DMS 273 treated with DMSO at 0.1 percent for 48 hours (cell line): ENCODE measurements around the gene ATP6V1G1.

Experiments
- DNase-seq: peaks from one replicate; lab custom pipeline; 2025; lab: John Stamatoyannopoulos, UW

ATP6V1G1 gene

DNA sequence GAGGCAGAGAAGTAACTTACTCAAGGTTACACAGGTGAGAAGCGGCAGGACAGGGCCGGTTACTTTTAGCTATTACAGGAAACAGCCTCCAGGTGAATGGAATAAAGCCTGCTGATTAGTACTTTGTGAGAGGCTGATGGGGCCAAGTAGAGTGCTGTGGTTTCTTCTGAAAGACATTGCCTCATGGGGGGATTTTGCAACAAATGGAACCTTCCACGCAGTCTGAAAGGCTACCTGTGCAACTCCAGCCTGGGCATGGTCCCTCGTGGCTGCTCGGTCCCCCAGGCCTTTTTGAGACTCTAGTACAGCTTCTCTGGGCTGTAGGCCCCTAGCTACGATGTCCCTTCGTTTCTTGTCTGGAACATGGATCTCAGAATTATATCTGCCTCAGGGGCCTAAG, 25.5 kb downstream of the ATP6V1G1 start:
- DNase-seq: no peak

DNA sequence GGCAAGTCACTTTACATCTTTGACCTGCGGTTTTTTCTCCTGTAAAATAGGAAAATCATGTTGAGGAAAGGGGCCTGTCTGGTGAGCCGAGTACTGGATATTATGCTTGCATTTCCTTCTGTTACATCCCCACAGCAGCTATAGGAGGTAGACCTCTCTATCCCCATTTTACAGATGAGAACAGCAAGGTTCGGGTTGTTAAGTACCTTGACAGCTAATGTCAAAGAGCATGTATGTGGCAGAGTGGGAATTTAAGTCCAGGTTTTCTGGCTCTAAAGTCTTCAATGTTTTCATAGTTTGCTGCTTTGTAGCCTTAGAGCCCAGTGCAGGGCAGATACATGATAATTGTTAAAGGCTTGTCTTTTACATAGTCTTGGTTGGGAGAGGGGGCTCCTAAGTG, 26.4 kb downstream of the ATP6V1G1 start:
- no peak for DNase-seq

DNA sequence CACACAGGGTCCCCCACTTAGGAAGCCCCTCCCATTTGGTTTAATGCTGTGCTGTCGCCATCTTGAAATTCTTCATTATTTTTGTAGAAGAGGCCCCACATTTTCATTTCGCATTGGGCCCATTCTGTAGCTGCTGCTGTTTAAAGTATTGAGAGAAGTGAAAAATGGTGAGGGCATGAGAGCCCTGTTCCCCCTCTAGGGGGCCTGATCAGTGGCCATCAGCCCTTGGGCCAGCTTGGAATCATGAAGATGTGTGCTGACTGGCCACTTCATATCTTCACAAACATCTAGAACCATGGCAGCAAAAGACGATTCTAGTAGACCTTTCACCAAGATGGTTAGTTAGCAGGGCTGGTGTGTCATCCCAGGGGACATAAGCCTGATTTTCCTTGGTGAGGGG, 26.8 kb downstream of the ATP6V1G1 start:
- DNase-seq: no peak

DNA sequence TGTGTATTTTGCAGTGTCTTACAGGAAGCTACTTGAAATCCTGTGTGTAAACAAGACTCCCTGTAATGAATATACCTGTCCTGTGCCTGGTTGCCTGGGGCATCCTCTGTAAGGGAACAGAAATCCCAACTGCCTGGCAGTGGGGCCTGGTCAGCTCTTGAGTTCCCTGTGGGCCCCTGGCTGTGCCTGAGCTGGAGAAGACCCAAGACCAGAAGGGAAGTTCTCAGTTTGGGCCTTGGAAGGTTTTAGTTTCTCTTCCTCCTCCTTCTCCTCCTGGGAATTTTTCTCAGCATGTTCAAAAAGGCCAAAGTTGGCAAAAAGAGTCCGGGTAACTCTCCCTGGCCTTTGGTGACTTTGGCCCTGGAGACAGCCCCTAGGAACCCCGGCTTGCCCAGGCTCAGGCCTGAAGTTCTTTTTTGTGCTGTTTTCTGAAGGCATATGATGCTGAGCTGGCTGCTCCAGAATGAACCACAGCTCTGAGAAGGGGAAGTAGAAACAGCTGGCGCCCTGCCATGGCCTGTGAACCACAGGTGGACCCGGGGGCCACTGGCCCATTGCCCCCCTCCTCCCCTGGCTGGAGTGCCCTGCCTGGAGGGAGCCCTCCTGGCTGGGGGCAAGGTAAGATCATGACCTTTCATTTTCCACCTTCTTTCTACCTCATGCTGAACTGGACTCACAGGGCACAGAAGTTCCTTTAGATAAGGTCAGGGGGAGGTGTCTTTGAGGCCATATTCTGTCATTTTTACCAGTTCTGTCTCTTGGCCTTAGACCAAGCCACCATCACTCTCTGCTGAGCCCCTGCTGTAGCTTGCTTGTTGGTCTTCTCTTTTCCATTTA, 29.3 kb downstream of the ATP6V1G1 start:
- DNase-seq: no peak

DNA sequence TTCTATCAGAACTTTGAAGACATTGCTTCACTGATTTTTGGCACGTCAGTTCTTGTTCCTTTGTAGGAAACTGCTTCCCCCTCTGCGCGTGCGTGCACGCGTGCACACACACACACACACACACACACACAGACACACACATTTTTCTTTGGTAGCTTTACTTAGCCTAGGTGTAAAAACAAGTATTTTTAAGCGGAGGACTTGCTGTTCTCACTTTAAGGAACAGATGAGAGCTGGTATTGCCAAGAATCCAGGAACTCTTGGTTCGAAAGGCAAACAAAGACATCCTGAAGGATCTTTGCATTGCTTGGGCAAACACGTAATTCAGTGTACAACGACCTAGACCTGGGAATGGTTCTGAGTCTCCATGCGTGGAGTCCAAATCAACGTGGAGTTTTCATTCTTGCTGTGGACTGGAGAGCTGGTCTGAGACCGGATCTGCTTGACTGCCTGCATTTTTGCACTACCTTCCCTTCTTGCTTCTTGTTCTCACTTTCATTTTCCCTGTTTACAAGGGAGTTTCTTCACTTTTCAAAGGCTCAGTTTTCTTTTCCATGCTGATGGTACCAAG, 31.7 kb downstream of the ATP6V1G1 start:
- DNase-seq: no peak

DNA sequence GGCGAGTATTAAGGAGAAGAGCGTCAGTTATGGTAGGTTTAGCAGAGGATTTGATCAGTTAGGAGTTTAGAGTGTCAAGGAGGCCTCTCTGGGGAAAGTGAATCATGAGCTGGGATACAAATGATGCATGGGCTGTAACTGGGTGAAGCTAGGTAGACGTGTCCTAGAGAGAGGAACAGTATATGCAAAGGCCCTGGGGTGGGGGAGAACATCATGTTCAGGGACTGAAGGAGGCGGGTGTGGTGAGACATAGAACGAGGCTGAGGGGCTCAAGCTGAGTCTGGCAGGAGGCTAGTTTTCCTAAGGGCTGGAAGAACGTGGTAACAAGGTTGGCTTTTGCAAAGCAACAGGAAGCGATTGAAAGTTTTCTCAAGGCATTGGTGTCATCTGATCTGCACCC, 34.0 kb downstream of the ATP6V1G1 start:
- no peak for DNase-seq

DNA sequence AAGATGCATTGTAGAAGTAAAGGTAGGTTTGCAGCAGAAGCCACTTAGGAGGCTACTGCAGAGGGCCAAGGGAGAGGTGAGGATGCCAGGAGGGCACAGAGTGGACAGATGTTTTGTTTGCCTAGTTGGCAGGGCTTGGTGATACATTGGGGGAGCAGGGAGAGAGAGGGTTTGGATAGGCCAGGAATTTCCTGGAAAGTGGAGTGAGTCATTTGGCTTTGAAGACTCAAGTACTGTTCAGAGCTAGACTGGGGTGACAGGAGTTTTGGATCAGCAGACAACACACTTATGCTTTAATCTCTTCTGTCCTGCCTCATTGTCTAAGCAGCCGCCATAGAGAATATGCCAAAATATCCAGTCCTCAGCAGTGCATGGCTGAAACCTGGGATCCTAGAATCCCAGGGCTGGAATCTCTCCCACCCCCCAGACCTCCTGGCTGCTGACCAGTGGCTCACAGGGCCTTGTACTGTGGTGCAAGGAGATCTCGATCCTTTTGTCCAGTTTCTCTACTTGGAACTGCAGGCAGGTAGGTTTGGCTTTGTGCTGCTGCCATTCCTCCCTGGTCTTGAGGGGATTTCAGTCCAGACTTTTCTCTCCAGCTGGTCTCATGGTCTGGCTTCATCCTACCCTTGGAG, 34.5 kb downstream of the ATP6V1G1 start:
- DNase-seq: no peak

DNA sequence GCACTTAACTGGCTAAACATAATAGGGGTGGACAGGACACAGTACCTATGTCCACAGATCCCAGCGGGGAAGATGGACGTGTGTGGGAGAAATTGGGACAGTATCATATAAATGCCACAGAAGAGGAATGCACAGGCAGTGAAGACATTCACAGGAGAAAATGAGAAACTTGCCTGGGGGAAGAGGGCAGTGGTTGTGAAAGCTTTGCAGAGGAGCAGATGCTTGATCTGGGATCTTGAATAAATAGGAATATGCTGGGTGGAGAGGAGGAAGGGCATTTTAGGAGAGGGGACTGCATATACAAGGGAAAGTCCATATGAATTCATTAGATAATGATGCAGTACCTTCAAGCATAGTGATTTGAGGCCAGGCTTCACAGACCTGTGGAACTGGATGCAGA, 37.1 kb downstream of the ATP6V1G1 start:
- DNase-seq: no peak

DNA sequence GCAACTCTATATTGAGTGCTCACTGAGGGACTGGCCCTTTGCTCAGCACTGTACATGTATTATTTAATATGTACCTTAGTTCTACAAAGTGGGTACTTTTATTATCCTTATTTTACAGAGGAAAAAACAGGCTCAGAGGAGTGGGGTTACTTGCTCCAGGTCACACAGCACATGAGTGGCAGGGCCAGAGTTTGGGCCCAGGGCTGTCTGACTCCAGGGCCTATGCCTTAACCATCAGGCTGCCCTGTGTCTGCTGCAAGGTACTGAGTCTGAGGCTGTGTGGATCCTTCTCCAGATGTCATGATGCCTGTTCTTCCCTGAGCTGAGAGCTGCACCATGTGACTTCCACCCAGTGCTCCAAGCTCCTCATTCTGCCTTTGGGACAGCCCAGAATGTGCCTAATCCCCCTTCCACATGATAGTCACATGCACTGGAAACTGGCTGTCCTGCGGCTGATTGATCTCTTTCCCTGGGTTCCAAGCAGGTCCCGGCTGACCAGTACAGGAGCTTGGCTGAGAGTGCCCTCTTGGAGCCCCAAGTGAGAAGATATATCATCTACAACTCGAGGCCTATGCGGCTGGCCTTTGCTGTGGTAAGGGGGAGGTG, 38.9 kb downstream of the ATP6V1G1 start:
- DNase-seq: no peak

DNA sequence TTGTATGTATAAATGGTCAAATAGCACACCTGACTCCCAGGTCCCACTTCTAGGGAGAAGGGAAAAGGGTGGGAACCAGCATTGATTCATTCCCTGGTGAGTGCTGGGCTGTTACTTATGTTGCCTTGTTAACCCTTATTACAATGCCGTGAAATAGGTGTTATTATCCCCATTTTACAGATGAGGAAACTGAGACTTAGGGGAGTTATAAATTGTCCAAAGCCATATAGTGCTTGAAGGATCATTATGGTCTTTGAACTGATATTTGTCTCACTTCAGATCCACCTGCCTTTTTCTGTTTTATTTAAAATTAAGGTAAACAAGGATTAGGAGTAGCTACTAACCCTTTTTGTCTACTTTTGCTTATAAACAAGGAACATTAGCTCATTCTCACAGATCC, 40.0 kb downstream of the ATP6V1G1 start:
- no peak for DNase-seq

DNA sequence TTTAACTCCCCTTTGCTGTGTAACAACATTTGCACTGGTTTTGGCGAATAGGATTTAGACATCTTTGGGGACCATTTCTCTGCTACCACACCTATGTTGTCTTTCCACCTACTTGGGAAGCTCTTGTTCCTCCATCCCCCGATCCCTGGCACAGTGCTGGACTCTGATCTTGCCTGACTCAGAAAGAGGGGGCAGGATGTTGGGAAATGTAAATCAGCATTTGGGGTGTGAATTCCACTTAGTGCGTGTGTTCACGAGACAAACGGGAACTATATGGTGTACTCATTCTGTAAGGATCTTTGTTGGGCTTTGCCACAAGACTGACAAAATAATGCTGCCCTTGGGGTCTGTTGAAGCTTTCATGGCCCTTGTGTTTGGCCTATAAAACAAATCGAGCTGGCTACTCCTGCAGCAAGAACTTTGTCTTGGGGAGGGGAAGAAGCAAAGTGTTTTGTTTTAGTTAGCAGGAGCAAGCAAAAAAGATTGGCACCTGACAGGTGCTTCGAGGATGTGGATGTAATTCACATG, 42.1 kb downstream of the ATP6V1G1 start:
- DNase-seq: no peak

DNA sequence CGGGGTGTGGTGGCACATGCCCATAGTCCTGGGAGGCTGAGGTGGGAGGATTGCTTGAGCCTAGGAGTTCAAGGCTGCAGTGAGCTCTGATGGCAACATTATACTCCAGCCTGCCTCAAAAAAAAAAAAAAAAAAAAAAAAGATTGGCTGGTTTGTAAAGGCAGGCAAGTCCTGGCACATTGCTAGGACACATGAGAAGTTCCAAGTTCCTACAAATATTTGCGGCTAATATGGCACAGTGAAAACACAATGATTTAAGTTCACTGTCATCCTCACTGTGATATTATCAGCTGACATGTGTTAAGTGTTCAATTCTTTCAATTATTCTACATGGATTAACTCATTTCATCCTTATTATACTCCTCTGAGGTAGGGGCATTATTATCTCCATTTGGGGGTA, 43.6 kb downstream of the ATP6V1G1 start:
- no peak for DNase-seq

DNA sequence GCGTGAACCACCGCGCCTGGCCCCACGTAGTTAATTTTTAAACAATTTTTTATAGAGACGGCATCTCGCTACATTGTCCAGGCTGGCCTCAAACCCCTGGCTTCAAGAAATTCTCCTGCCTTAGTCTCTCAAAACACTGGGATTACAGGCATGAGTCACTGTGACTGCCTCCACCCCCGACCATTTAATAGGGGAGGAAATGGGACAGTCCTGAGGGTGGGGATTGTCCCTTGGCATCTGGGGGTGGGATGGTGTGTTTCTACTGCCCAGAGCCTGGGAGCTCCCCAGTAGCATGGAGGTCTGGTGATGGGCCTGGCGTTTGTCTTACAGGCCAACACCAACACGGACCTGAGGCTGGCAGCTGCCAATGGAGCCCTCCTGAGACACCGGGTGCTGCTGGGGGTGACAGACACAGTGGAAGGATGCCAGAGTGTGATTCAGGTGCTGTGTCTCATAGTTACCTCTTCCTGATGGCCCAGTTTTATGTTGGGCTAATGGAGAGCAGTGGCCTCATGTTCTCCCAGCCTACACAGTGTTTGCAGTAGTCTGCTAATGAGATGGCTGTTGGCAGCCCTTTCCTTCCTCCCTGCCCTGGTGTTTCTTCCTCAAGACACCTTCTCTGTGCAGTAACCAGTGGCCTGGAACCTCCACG, 46.0 kb downstream of the ATP6V1G1 start:
- no peak for DNase-seq

DNA sequence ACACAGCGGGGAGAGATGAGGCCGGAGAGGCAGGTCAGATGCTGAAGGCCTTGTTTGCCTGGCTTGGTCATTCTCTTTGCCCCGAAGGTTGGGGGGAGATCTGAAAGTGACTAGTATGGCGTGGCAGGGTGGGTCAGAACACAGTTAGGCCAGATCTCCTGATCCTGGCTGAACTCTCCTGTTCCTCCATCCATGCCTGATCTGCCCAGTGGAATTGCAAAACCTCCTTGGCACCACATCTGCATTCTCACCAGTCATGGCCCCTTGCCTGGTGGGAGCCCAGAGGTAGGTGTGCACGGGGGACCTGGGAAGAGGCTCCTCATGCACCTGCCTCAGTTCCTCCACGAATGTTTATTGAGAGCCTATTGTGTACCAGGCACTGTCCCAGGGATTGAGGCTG, 46.8 kb downstream of the ATP6V1G1 start:
- no peak for DNase-seq

DNA sequence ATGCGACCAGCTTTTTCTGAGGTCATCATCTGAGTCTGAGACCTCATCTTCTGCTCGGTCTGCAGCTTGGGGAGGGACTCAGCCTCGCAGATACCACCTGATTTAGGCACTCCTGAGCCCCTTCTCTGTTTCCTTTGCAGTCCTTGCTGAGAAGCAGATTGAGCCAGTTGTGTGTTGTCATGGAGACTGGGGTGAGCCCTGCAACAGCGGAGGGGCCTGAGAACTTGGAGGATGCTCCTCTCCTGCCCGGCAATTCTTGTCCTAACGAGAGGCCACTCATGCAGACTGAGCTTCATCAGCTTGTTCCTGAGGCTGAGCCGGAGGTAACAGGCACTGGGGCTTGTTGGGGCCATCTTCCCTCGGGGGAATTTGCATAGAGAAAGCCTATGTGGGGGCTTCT, 50.8 kb downstream of the ATP6V1G1 start:
- DNase-seq: no peak

DNA sequence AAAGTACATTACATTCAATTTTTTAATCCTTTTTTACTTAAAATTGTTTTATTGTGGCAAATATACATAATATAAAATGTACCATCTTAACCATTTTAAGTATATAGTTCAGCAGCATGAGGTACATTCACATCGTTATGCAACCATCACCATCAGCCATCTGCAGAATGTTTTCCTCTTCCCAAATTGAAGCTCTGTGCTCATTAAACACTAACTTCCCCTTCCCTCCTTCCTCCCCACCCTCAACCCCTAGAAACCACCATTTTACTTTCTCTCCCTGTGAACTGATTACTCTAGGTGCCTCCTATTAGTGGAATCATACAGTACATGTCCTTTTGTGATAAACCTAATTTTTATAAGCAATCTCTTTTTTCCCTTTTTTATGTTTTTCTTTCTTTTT, 54.4 kb downstream of the ATP6V1G1 start:
- DNase-seq: no peak

DNA sequence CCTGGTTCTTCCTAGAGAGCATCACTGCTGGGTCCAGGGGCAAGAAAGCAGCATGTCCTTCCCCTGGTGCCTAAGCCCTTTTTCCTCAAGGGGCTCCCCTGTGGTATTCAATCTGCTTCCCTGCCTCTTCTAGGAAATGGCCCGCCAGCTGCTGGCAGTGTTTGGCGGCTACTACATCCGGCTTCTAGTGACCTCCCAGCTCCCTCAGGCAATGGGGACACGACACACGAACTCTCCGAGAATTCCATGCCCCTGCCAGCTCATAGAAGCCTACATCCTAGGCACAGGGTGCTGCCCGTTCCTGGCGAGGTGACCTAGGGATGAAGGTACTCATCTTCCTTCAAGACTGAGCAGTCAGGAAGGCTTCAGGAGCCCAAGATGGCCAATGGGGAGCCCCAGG, 55.4 kb downstream of the ATP6V1G1 start:
- no peak for DNase-seq

DNA sequence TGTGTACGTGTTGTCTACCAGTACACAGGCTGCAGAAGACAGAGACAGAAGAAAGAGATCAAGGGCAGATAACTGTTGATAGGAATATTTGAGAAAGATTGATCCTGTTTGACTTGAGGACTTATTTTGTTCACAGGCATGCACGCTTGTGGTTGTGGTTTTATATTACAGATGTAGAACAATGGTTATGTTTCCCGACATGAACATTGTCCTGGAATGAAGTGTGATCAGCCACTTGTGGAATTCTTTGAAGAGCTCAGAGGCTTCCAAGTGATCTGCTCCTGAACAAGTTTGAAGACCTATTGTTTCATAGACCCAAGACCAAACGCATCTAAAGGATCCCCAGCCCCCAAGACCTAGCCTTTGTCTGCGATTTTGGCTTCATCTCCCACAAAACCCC, 56.3 kb downstream of the ATP6V1G1 start:
- DNase-seq: no peak
